Endodermal cell (in vitro differentiated cells): ENCODE data around the gene YIPF3. TPM values are rescaled to one million over a fixed set of nuclear protein-coding genes. Genes with fewer than 3 reads are reported as not detected.

Source experiments
- DNase-seq: peaks from one replicate; pipeline ENCODE4 v3.0.0-alpha.2; 2017
- H3K27ac ChIP-seq: 2 replicates; pipeline ENCODE4 v1.5.1; 2013; ENCODE audit warnings: mild to moderate bottlenecking, low read depth, low read length, moderate library complexity
- H3K27me3 ChIP-seq: 2 replicates; pipeline ENCODE4 v1.6.1; 2013; ENCODE audit warnings: mild to moderate bottlenecking, low read length, moderate library complexity; ENCODE audit not compliant: insufficient read depth, control insufficient read depth, poor library complexity, severe bottlenecking
- H3K36me3 ChIP-seq: 2 replicates; pipeline ENCODE4 v1.7.0; 2013; ENCODE audit warnings: mild to moderate bottlenecking, low read length, moderate library complexity; ENCODE audit not compliant: control insufficient read depth, insufficient read depth
- H3K4me1 ChIP-seq: one replicate; pipeline ENCODE4 v1.7.0; 2013; ENCODE audit warnings: low read length; ENCODE audit not compliant: control insufficient read depth, insufficient read depth
- H3K4me3 ChIP-seq: 2 replicates; pipeline ENCODE4 v1.5.1; 2013; ENCODE audit warnings: mild to moderate bottlenecking, low read length, moderate library complexity
- H3K9ac ChIP-seq: 2 replicates; pipeline ENCODE4 v1.6.1; 2013; ENCODE audit warnings: mild to moderate bottlenecking, low read length, moderate library complexity; ENCODE audit not compliant: poor library complexity, severe bottlenecking; ENCODE audit errors: extremely low read depth
- H3K9me3 ChIP-seq: 2 replicates; pipeline ENCODE4 v1.6.1; 2013; ENCODE audit warnings: mild to moderate bottlenecking, low read length, moderate library complexity; ENCODE audit not compliant: control insufficient read depth
- H3K27ac Mint-ChIP-seq: 2 replicates; pipeline ENCODE4 v1.8.0; 2020; ENCODE audit warnings: mixed read lengths
- H3K27me3 Mint-ChIP-seq: 2 replicates; pipeline ENCODE4 v1.8.0; 2021; ENCODE audit warnings: mild to moderate bottlenecking, mixed read lengths; ENCODE audit not compliant: insufficient read depth
- H3K36me3 Mint-ChIP-seq: 2 replicates; pipeline ENCODE4 v1.8.0; 2020; ENCODE audit warnings: low read depth, mixed read lengths
- H3K4me1 Mint-ChIP-seq: 2 replicates; pipeline ENCODE4 v1.8.0; 2020; ENCODE audit warnings: mixed read lengths
- H3K4me3 Mint-ChIP-seq: 2 replicates; pipeline ENCODE4 v1.8.0; 2020; ENCODE audit warnings: mild to moderate bottlenecking, moderate library complexity, mixed read lengths
- H3K9me3 Mint-ChIP-seq: 2 replicates; pipeline ENCODE4 v1.8.0; 2020; ENCODE audit warnings: mild to moderate bottlenecking, mixed read lengths
- WGBS, 2 experiments: methylation state at CpG; one replicate each; pipeline versions ENCODE4 v1.1.5 to v1.1.7; 2013; ENCODE audit warnings: missing lambda C conversion rate in 2 of 2, mixed read lengths in 1 of 2; ENCODE audit not compliant: insufficient coverage in 1 of 2, insufficient read length in 1 of 2; 5-methylcytosine and 5-hydroxymethylcytosine counted together
- total RNA-seq, 2 donors: library from RNA; stranded (reverse); fragmentation: NEBNext Ultra II Directional in 1 of 2; extraction: Animal tissue kit (Norgen Biotek cat#: 25700) in 1 of 2; gene quantifications; 2 replicates in 1 of 2; 3 replicates in 1 of 2; pipeline ENCODE4 v1.2.1, GENCODE V29; 2021
- TF ChIP-seq, protein P1 (sequence below): fragments of 200-600 bp; sonication (generic); conservative IDR thresholded peaks from 2 replicates; pipeline ENCODE4 v1.5.0; 2021; ENCODE audit warnings: antibody characterized with exemption, mild to moderate bottlenecking

Gene YIPF3
- total RNA-seq, 2 donors from 2014 or later, result 87.7 to 103 TPM

DNA sequence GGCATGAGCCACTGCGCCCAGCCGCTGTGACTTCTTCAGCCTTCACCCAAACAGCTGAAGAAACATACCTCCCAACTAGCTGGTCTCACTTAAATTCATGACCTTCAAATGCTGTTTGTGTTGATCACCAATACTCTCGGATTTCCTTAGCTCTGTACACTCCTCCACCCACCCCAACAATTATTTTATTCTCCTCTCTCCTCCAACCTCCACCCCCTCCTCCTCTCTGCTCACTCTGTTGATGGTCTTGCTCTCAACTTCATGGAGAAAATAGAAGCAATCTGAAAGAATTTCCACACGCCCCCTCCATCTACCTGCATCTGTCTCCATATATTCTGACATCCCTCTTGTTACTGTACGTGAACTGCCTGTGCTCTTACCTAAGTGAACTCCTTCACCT lies 54.8 kb downstream of the YIPF3 start:
- Histone ChIP-seq H3K4me1 (no peaks in the 10 kb centered on the region), H3K4me3 (no peak overlapping the region), H3K9me3 (no peaks in the 10 kb centered on the region), H3K27ac (no peak overlapping the region), H3K27me3 (peaks cover 22% of the 10 kb centered on the region), H3K36me3 (no peaks in the 10 kb centered on the region), H3K9ac (no peak overlapping the region)
- no peak overlapping the region for H3K27ac Mint-ChIP-seq
- DNase-seq, result no peak
- TF ChIP-seq, protein P1, sequence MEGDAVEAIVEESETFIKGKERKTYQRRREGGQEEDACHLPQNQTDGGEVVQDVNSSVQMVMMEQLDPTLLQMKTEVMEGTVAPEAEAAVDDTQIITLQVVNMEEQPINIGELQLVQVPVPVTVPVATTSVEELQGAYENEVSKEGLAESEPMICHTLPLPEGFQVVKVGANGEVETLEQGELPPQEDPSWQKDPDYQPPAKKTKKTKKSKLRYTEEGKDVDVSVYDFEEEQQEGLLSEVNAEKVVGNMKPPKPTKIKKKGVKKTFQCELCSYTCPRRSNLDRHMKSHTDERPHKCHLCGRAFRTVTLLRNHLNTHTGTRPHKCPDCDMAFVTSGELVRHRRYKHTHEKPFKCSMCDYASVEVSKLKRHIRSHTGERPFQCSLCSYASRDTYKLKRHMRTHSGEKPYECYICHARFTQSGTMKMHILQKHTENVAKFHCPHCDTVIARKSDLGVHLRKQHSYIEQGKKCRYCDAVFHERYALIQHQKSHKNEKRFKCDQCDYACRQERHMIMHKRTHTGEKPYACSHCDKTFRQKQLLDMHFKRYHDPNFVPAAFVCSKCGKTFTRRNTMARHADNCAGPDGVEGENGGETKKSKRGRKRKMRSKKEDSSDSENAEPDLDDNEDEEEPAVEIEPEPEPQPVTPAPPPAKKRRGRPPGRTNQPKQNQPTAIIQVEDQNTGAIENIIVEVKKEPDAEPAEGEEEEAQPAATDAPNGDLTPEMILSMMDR, result no peak
- H3K27me3 Mint-ChIP-seq, result peaks cover 33% of the 10 kb centered on the region
- no peaks in the 10 kb centered on the region for H3K4me1 Mint-ChIP-seq
- no peaks in the 10 kb centered on the region for H3K9me3 Mint-ChIP-seq
- no peak overlapping the region for H3K4me3 Mint-ChIP-seq
- H3K36me3 Mint-ChIP-seq, result no peaks in the 10 kb centered on the region
- WGBS, 2 experiments, result 75 to 78% methylated on average over 5 of the region's 5 CpGs

Other genes with a start within 250 kb of the YIPF3 start
- gene SLC22A7, start 218.7 kb downstream of the YIPF3 start, total RNA-seq, result not detected
- 10 to 100 TPM; 13.4 to 19.3 TPM for gene CRIP3, start 208.1 kb downstream of the YIPF3 start, total RNA-seq
- 10 to 100 TPM; 21.3 to 26.4 TPM for gene ZNF318, start 147.3 kb downstream of the YIPF3 start, total RNA-seq
- 10 to 100 TPM; 34.1 to 44.8 TPM for gene ABCC10, start 89.4 kb downstream of the YIPF3 start, total RNA-seq
- gene DLK2, start 61.4 kb downstream of the YIPF3 start, total RNA-seq, result not detected
- 10 to 100 TPM; 44.3 to 50.2 TPM for gene TJAP1, start 39.4 kb downstream of the YIPF3 start, total RNA-seq
- under 1 TPM; 0.46 to 0.64 TPM for gene LRRC73, start 6.6 kb downstream of the YIPF3 start, total RNA-seq
- gene POLR1C, start 163 bp upstream of the YIPF3 start, total RNA-seq, result 10 to 100 TPM; 37.6 to 44.2 TPM
- 10 to 100 TPM; 70.8 to 74.3 TPM for gene XPO5, start 59.1 kb upstream of the YIPF3 start, total RNA-seq
- gene POLH, start 59.3 kb upstream of the YIPF3 start, total RNA-seq, result 10 to 100 TPM; 11.2 to 18.8 TPM
- 10 to 100 TPM; 87.9 to 90.6 TPM for gene GTPBP2, start 112.3 kb upstream of the YIPF3 start, total RNA-seq
- gene MAD2L1BP, start 118.9 kb upstream of the YIPF3 start, total RNA-seq, result 10 to 100 TPM; 32.7 to 41.5 TPM
- gene RSPH9, start 128.1 kb upstream of the YIPF3 start, total RNA-seq, result under 1 TPM; 0.44 to 0.64 TPM
- 10 to 100 TPM; 53.6 to 58.8 TPM for gene MRPS18A, start 170.9 kb upstream of the YIPF3 start, total RNA-seq